Ishikawa (cell line): ENCODE measurements around the gene ABLIM2.

ENCODE experiments used
- CEBPB ChIP-seq: IDR thresholded peaks from 2 replicates; pipeline ENCODE4 v1.6.1; 2012
- CREB1 ChIP-seq: IDR thresholded peaks from 2 replicates; pipeline ENCODE4 v1.6.1; 2012; ENCODE audit warnings: low read depth
- EGR1 ChIP-seq: IDR thresholded peaks from 2 replicates; pipeline ENCODE4 v1.6.1; 2012
- EP300 ChIP-seq: IDR thresholded peaks from 2 replicates; pipeline ENCODE4 v1.6.1; 2012; ENCODE audit warnings: borderline replicate concordance
- NFIC ChIP-seq: IDR thresholded peaks from 2 replicates; pipeline ENCODE4 v1.6.1; 2012
- RAD21 ChIP-seq: IDR thresholded peaks from 2 replicates; pipeline ENCODE4 v1.6.1; 2012; ENCODE audit warnings: low read depth
- TAF1 ChIP-seq: IDR thresholded peaks from 2 replicates; pipeline ENCODE4 v1.6.1; 2012; ENCODE audit warnings: low read depth, mild to moderate bottlenecking
- TCF12 ChIP-seq: IDR thresholded peaks from 2 replicates; pipeline ENCODE4 v1.6.1; 2012; ENCODE audit warnings: low read depth
- TEAD4 ChIP-seq: IDR thresholded peaks from 2 replicates; pipeline ENCODE4 v1.6.1; 2012
- YY1 ChIP-seq: IDR thresholded peaks from 2 replicates; pipeline ENCODE4 v1.6.1; 2012; ENCODE audit warnings: low read depth
- ZBTB7A ChIP-seq: IDR thresholded peaks from 2 replicates; pipeline ENCODE4 v1.6.1; 2012; ENCODE audit warnings: low read depth
- TF ChIP-seq, protein P1 (sequence below): IDR thresholded peaks from 2 replicates; pipeline ENCODE4 v1.6.1; 2012
- TF ChIP-seq, protein P2 (sequence below): IDR thresholded peaks from 2 replicates; pipeline ENCODE4 v1.6.1; 2012

DNA sequence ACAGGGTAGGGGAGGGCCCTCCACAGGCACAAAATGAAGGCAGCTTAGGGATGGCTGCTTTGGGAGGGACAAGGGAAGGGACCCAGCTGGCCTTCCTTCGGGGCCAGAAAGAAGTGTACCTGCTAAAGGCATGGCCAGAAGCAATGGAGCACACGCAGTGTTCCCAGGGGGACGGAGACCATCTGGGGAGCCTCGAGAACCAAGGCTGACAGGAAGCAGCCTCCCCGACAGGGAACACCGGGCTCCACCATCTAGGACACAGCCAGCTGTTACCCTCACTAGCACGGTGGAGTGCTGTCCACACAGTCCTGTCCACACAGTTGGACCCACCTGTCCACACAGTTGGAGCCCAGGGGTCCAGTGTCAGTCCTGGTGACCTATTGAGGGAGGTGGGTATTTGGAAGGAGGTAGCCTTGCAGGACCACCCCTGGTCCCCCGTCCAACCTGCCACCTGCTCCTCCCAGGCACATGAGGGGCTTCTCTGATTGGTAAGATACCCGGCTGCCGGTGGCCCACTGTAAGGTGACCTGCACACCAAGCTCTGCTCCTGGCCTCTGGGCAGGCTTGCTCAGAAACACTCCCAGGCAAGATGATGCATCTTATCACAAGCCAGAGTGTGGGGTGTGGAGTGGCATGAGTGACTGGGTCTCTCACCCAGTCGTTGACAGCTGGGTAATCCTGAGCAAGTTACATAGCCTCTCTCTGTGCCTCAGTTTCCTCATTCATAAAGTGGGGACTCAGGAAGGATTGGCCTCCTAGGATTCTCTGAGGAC, 198.4 kb downstream of the ABLIM2 start:
- TF ChIP-seq RAD21 = no peak
- TF ChIP-seq TAF1 = no peak
- no peak for TF ChIP-seq EP300
- TF ChIP-seq YY1 = no peak
- TF ChIP-seq NFIC = no peak
- TF ChIP-seq, protein P1, sequence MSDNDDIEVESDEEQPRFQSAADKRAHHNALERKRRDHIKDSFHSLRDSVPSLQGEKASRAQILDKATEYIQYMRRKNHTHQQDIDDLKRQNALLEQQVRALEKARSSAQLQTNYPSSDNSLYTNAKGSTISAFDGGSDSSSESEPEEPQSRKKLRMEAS = no peak
- no peak for TF ChIP-seq TEAD4
- no peak for TF ChIP-seq CREB1
- TF ChIP-seq CEBPB = no peak
- TF ChIP-seq, protein P2, sequence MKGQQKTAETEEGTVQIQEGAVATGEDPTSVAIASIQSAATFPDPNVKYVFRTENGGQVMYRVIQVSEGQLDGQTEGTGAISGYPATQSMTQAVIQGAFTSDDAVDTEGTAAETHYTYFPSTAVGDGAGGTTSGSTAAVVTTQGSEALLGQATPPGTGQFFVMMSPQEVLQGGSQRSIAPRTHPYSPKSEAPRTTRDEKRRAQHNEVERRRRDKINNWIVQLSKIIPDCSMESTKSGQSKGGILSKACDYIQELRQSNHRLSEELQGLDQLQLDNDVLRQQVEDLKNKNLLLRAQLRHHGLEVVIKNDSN = no peak
- no peak for TF ChIP-seq EGR1
- no peak for TF ChIP-seq ZBTB7A
- no peak for TF ChIP-seq TCF12
